H9 (cell line): ENCODE measurements around the gene DYNC1H1. TPM values are rescaled to one million over a fixed set of nuclear protein-coding genes. Genes with fewer than 3 reads are reported as not detected.

Source experiments
- DNase-seq: peaks from one replicate; pipeline ENCODE4 v3.0.0-alpha.2; 2017
- H2AFZ ChIP-seq: one replicate; pipeline ENCODE4 v1.6.1; 2013; ENCODE audit warnings: mild to moderate bottlenecking, low read length, control low read depth, moderate library complexity
- H2AK5ac ChIP-seq: 2 replicates; pipeline ENCODE4 v1.6.1; 2013; ENCODE audit warnings: low read length, control low read depth, mixed read lengths; ENCODE audit not compliant: insufficient read length
- H2BK120ac ChIP-seq: one replicate; pipeline ENCODE4 v1.6.1; 2013; ENCODE audit warnings: low read depth, mild to moderate bottlenecking, low read length, control low read depth, inconsistent platforms; ENCODE audit not compliant: poor library complexity, severe bottlenecking
- H2BK12ac ChIP-seq: 2 replicates; pipeline ENCODE4 v1.6.1; 2013; ENCODE audit warnings: low read length, control low read depth, mixed read lengths, low read depth; ENCODE audit not compliant: insufficient read length
- H2BK15ac ChIP-seq: 2 replicates; pipeline ENCODE4 v1.6.1; 2013; ENCODE audit warnings: low read depth, low read length, control low read depth
- H2BK20ac ChIP-seq: one replicate; pipeline ENCODE4 v1.6.1; 2013; ENCODE audit warnings: low read depth, mild to moderate bottlenecking, low read length, control low read depth, inconsistent platforms; ENCODE audit not compliant: poor library complexity, severe bottlenecking
- H2BK5ac ChIP-seq: 2 replicates; pipeline ENCODE4 v1.6.1; 2013; ENCODE audit warnings: low read length, control low read depth, mixed read lengths; ENCODE audit not compliant: insufficient read length
- H3K14ac ChIP-seq: 2 replicates; pipeline ENCODE4 v1.6.1; 2013; ENCODE audit warnings: low read length, control low read depth; ENCODE audit not compliant: insufficient read depth
- H3K18ac ChIP-seq: 2 replicates; pipeline ENCODE4 v1.6.1; 2013; ENCODE audit warnings: low read depth, mild to moderate bottlenecking, mixed read lengths, low read length, control low read depth; ENCODE audit not compliant: insufficient read length
- H3K23ac ChIP-seq: 2 replicates; pipeline ENCODE4 v1.6.1; 2013; ENCODE audit warnings: low read length, control low read depth, mixed read lengths, low read depth; ENCODE audit not compliant: insufficient read length
- H3K23me2 ChIP-seq: 2 replicates; pipeline ENCODE4 v1.6.1; 2013; ENCODE audit warnings: low read depth, mild to moderate bottlenecking, mixed read lengths, low read length, control low read depth; ENCODE audit not compliant: insufficient read length, poor library complexity, severe bottlenecking
- H3K27ac ChIP-seq: 2 replicates; pipeline ENCODE4 v1.5.1; 2013; ENCODE audit warnings: low read length, control low read depth, mixed read lengths, low read depth; ENCODE audit not compliant: insufficient read length
- H3K27me3 ChIP-seq: 2 replicates; pipeline ENCODE4 v1.6.1; 2013; ENCODE audit warnings: low read length, control low read depth, inconsistent platforms; ENCODE audit not compliant: insufficient read depth
- H3K4ac ChIP-seq: 2 replicates; pipeline ENCODE4 v1.6.1; 2013; ENCODE audit warnings: low read depth, mild to moderate bottlenecking, control low read depth, inconsistent platforms, low read length, moderate library complexity
- H3K4me1 ChIP-seq: 2 replicates; pipeline ENCODE4 v1.6.1; 2013; ENCODE audit warnings: low read length, control low read depth, inconsistent platforms; ENCODE audit not compliant: insufficient read depth
- H3K4me2 ChIP-seq: 2 replicates; pipeline ENCODE4 v1.6.1; 2013; ENCODE audit warnings: low read length, control low read depth, mixed read lengths; ENCODE audit not compliant: insufficient read length, insufficient read depth
- H3K56ac ChIP-seq: 2 replicates; pipeline ENCODE4 v1.6.1; 2013; ENCODE audit warnings: low read depth, mild to moderate bottlenecking, mixed read lengths, low read length, control low read depth; ENCODE audit not compliant: insufficient read length
- H3K79me1 ChIP-seq: 2 replicates; pipeline ENCODE4 v1.6.1; 2013; ENCODE audit warnings: low read depth, mild to moderate bottlenecking, moderate library complexity, low read length, control low read depth, inconsistent platforms; ENCODE audit not compliant: insufficient read depth, poor library complexity, severe bottlenecking
- H3K79me2 ChIP-seq: 2 replicates; pipeline ENCODE4 v1.6.1; 2013; ENCODE audit warnings: low read length, control low read depth, inconsistent platforms; ENCODE audit not compliant: insufficient read depth
- H3K9ac ChIP-seq: 2 replicates; pipeline ENCODE4 v1.6.1; 2013; ENCODE audit warnings: low read length, control low read depth, mixed read lengths; ENCODE audit not compliant: insufficient read length; ENCODE audit errors: extremely low read depth
- H3K9me3 ChIP-seq: one replicate; pipeline ENCODE4 v1.6.1; 2013; ENCODE audit warnings: low read depth, low read length, inconsistent platforms; ENCODE audit not compliant: control insufficient read depth
- H3T11ph ChIP-seq: one replicate; pipeline ENCODE4 v1.6.1; 2013; ENCODE audit warnings: mild to moderate bottlenecking, low read length, control low read depth, inconsistent platforms
- H4K20me1 ChIP-seq: one replicate; pipeline ENCODE4 v1.6.1; 2013; ENCODE audit not compliant: control insufficient read depth, insufficient read length, insufficient read depth
- H4K5ac ChIP-seq: 2 replicates; pipeline ENCODE4 v1.6.1; 2013; ENCODE audit warnings: low read depth, mild to moderate bottlenecking, mixed read lengths, low read length, control low read depth; ENCODE audit not compliant: insufficient read length
- H4K8ac ChIP-seq: replicated peaks from 2 replicates; pipeline ENCODE4 v1.6.1; 2013; ENCODE audit warnings: low read length, control low read depth, mixed read lengths, low read depth; ENCODE audit not compliant: insufficient read length
- H4K91ac ChIP-seq: 2 replicates; pipeline ENCODE4 v1.6.1; 2013; ENCODE audit warnings: low read depth, mild to moderate bottlenecking, moderate library complexity, mixed read lengths, low read length, control low read depth; ENCODE audit not compliant: insufficient read length
- H3K27ac Mint-ChIP-seq, 3 experiments: 2 replicates in 2 of 3; 3 replicates in 1 of 3; pipeline ENCODE4 v1.8.0; 2020 to 2021; ENCODE audit warnings: mixed read lengths in 3 of 3, mild to moderate bottlenecking in 1 of 3, moderate library complexity in 1 of 3
- H3K27me3 Mint-ChIP-seq: 2 replicates; pipeline ENCODE4 v1.8.0; 2021; ENCODE audit warnings: low read depth, mild to moderate bottlenecking, moderate library complexity, mixed read lengths
- H3K36me3 Mint-ChIP-seq, 3 experiments: 2 replicates in 2 of 3; 3 replicates in 1 of 3; pipeline ENCODE4 v1.8.0; 2020 to 2021; ENCODE audit warnings: low read depth in 3 of 3, mixed read lengths in 3 of 3; ENCODE audit not compliant: insufficient read depth in 1 of 3
- H3K4me1 Mint-ChIP-seq, 2 experiments: 2 replicates each; pipeline ENCODE4 v1.8.0; 2020; ENCODE audit warnings: mixed read lengths in 2 of 2
- H3K4me3 Mint-ChIP-seq, 2 experiments: 2 replicates in 1 of 2; 3 replicates in 1 of 2; pipeline ENCODE4 v1.8.0; 2020 to 2021; ENCODE audit warnings: mild to moderate bottlenecking in 2 of 2, mixed read lengths in 2 of 2, moderate library complexity in 1 of 2
- H3K9me3 Mint-ChIP-seq, 2 experiments: 2 replicates in 1 of 2; 3 replicates in 1 of 2; pipeline ENCODE4 v1.8.0; 2020; ENCODE audit warnings: mild to moderate bottlenecking in 2 of 2, mixed read lengths in 2 of 2, moderate library complexity in 1 of 2
- WGBS: extraction: QIAGEN DNeasy Blood & Tissue Kit; methylation state at CpG from one replicate; pipeline ENCODE4 v1.1.7; 2013; ENCODE audit warnings: missing lambda C conversion rate, low lambda C conversion rate, mixed read lengths; ENCODE audit not compliant: insufficient read length; ENCODE audit errors: extremely low coverage; 5-methylcytosine and 5-hydroxymethylcytosine counted together
- total RNA-seq: library from RNA; stranded (reverse); gene quantifications from 2 replicates; pipeline ENCODE4 v1.2.1, GENCODE V29; 2021
- TF ChIP-seq, protein P1 (sequence below): fragments of 200-600 bp; sonication (generic); conservative IDR thresholded peaks from 3 replicates; pipeline ENCODE4 v1.8.0; 2021; ENCODE audit warnings: antibody characterized with exemption, mild to moderate bottlenecking

Gene DYNC1H1
- total RNA-seq, 1 experiment from 2014 or later = 359 TPM

DNA sequence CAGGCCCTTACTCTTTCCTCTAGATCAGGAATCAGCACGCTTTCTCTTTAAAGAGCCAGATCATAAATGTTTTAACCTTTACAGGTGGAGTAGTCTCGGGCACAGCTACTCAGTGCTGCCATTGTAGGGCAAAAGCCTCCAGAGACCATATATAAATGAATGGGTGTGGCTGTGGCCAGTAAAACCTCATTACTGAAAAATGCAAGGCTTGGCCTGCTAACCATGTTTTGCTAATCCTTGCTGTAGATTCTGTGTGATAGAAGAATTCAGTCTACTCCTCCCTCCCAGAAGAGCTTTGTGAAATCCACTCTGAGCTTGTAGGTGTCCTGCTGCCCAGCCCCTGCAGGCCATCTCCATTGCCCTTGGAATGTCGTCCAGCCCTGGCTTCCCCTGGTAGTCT lies 64.4 kb downstream of the DYNC1H1 start:
- Histone ChIP-seq H3K27me3 (no peaks in the 10 kb centered on the region), H3K23ac (no peak overlapping the region), H3K79me1 (no peaks in the 10 kb centered on the region), H3K23me2 (no peaks in the 10 kb centered on the region), H3K18ac (no peak overlapping the region), H4K20me1 (no peaks in the 10 kb centered on the region), H3K27ac (no peak overlapping the region), H3K9ac (no peak overlapping the region), H2AFZ (no peak overlapping the region), H3K9me3 (no peaks in the 10 kb centered on the region), H2BK120ac (no peak overlapping the region), H4K5ac (no peak overlapping the region), H2BK15ac (no peak overlapping the region), H3K4me1 (no peaks in the 10 kb centered on the region), H2BK5ac (no peak overlapping the region), H2AK5ac (no peak overlapping the region), H3K56ac (no peak overlapping the region), H3K4ac (no peak overlapping the region), H2BK12ac (no peak overlapping the region), H3T11ph (no peak overlapping the region), H4K8ac (no peak overlapping the region), H2BK20ac (no peak overlapping the region), H4K91ac (no peak overlapping the region), H3K79me2 (no peaks in the 10 kb centered on the region), H3K14ac (no peak overlapping the region), H3K4me2 (no peak overlapping the region)
- TF ChIP-seq, protein P1, sequence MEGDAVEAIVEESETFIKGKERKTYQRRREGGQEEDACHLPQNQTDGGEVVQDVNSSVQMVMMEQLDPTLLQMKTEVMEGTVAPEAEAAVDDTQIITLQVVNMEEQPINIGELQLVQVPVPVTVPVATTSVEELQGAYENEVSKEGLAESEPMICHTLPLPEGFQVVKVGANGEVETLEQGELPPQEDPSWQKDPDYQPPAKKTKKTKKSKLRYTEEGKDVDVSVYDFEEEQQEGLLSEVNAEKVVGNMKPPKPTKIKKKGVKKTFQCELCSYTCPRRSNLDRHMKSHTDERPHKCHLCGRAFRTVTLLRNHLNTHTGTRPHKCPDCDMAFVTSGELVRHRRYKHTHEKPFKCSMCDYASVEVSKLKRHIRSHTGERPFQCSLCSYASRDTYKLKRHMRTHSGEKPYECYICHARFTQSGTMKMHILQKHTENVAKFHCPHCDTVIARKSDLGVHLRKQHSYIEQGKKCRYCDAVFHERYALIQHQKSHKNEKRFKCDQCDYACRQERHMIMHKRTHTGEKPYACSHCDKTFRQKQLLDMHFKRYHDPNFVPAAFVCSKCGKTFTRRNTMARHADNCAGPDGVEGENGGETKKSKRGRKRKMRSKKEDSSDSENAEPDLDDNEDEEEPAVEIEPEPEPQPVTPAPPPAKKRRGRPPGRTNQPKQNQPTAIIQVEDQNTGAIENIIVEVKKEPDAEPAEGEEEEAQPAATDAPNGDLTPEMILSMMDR = no peak
- Mint-ChIP-seq H3K27ac (no peak overlapping the region), H3K4me3 (no peak overlapping the region), H3K36me3 (peaks cover 56 to 89% (median 72%) of the 10 kb centered on the region in 3 experiments; a peak in 6 of 7 replicates), H3K27me3 (no peaks in the 10 kb centered on the region), H3K4me1 (no peaks in the 10 kb centered on the region), H3K9me3 (no peaks in the 10 kb centered on the region)
- DNase-seq = no peak
- no CpG with 5 or more reads among the region's 3 CpGs for WGBS
